ENCODE measurements around the gene NEDD9.

NEDD9 gene

DNA sequence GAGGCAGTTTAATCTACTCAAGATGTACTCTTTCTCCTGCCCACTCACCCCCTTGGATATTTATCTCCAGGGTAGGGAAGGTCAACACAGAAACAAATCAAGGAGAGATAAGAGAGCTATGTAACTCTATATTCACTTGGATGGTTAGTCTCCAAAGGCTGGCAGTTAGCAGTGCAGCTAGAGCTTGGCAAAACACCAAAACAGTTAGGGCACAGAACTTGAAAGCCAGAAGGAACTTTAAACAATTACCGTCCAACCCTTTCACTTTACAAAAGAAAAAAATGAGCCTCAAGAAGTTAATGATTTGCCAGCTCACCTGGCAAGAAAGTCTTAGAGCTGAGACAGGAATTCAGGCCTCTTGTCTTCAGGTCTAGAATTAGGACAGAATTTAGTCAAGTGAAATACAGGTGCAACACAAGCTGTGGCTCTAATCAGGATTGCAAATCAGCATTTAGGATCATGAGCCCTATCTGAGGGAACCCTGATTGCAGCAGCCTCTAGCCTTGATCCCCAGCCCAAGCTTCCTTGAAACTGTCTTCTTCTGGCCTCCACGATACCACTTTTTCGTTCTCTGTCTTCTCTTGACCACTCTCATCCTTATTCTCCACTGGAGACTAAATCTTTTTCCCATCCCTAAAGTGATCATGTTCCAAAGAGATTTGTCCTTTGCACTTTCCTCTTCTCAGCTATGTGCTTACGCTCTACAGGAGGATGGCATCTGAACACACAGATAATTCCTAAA is 14.9 kb downstream of the NEDD9 start:
- no peak for DNase-seq (ENCODE audit: low read depth)

DNA sequence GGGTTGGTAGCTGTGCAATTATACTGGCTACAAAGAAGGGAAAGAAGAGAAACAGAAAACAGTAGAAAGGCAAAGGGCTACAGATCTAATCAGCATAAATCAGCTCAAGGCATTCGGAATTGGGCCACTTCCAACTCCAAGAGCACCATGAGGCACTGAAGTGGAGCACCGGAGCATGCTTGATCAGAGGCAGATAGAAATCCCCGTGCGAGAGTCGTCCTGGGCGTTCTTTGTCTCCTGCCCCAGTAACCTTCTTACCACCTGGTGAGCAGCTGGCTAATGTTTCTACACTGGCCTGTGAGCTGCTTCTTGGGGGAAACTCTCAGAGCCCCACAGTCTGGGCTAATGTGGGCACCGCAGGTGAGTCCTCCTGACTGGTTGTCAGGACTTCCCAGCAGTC is 16.7 kb downstream of the NEDD9 start:
- DNase-seq (ENCODE audit: low read depth) = no peak

DNA sequence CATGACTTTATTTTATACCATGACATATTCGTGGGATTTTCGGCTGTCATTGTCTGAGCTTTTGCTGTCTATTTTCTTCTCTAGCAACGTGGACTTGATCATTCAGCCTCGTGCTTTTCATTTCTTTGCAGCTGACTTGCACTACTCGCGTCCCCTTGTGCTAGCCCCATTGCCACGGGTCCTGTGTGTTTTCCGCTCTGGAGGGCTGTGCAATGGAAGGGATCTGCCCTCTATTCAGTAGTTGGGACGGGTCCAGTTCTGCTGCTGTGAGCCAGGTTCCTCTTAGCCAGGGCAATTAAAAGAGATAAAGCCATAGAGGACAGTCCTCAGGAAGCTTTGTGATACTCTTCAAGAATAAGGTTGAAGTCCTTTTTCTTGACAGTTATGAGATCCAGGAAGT is 17.6 kb downstream of the NEDD9 start:
- DNase-seq (ENCODE audit: low read depth) = no peak

DNA sequence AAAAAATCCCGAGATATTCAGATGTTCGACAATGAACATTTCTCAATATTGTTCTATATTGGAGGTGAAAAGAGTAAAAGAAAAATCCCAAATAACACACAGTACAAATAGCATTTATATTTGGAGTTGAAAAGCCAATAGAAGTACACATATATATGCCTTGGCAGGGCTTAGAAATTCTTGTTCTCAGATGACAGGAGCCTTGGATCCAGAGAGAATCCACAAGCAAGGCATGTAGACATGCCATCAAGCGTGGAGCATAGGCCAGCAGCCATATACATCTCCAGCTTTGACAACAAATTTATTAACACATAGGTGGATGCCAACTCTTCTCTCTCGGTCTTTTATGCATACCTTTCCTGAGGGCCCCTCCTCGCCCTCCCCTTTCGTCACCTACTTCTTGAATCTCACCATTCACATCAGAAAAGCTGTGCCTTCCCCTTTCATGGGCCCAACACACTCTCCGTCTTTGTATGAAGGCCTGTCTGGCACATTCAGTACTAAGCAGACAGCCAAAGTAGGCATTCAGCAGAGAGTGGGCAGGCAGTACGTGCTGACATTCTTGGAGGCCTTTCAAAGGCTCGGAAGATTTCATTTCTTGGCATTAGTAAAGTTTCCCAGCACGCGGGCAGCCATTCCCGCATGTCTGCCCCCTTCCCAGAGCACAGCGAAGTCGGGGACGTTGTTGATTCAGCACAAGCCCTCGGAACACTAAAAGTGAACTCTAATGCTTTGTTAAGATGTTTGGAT is 18.2 kb downstream of the NEDD9 start:
- no peak for DNase-seq (ENCODE audit: low read depth)

DNA sequence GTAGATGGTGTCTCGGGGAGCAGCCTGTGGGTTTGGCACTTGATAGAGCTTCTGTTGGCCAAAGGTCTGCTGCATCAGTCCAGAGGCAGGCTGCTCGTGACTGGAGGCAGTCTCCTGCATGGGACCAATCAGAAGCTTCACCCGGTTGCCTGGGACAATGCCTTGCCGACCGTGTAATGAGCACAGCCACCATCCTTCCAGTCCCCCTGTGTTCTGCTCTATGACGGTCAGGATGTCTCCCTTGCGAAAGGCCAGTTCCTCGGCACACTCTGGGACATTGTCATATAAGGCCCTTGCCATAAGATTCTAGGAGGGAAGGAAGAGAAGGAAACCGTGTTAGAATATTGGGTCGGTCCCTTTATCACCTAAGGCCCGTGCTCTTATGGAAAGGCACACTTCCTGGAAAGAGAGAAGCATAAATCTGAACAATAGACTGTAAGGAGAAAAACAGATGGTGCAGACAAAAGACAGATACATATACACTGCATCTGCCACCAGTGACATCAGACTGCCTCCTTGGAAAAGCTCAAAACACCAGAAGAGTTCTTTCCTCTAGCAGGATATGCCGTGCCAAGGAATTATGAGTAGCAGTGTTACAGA is 18.9 kb downstream of the NEDD9 start:
- no peak for DNase-seq (ENCODE audit: low read depth)

DNA sequence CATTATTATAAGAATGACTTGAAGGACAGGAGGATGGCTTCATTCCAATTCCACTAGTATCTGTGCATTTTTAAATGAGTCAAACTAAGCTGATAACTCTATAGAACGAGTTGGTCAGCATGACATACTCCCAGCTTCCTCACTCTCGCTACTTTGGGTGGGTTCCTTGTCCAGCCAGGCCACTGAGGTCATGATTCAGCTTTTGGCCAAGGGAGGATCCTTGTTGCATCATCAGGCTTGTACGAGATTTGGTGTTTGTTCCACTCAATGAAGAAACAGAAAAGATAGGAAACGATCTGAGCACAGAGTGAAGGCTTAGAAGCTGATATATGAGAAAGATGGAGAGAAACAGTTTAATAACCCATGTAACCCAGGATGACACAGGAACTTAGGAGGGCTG is 19.8 kb downstream of the NEDD9 start:
- peak; percentile 71 for DNase-seq (ENCODE audit: low read depth)

DNA sequence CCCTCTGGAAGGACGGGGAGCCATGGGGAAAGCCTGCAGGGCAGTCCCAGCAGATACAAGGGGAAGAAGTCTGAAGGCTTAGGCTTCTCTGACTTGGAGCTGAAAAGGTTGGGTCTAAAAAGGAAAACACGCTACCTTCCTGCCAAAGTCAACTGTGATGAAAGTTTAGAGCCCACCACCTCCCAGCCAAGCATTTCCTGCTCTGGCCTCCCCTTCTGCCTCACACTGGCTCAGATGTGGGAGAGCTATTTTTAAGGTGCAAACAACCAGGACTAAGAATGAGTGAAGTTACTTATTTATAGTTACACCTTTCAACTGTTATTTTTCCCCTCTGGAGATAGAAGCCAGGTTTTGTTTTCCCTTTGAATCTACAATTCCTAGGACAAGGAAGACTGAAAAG is 21.2 kb downstream of the NEDD9 start:
- no peak for DNase-seq (ENCODE audit: low read depth)

DNA sequence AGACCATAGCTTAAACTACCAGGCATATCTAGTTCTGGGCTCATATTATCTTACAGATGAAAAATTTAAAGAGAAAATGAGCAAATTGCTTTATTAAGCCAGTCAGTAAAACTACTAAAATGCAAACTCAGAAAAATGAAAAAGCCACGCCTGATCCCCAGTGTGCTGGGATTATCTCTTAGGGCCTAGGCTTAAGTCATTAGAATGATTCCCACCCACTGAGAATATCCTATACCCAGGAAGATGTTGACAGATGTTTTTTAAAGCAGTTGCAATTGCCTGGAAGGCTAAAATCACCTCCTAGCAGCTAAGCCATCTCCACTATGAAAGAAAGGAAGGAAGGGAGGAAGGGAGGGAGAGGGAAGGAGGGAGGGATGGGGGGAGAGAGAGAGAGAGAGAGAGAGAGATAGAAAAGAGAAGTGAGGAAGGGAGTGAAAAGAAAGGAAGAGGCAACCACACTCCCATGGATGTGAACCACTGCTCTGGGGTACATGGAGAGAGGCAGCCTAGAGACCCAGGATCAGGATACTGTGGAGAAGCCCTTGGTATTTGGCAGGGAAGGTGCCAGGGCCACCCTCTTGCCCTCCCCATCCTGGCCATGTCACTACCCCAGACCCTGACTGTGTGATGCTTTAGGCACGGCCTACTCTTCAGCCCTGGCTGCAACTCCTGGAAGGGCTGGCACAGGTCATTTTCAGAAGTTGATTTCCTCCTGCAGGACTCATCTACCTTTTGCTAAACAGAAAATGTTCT is 21.9 kb downstream of the NEDD9 start:
- DNase-seq (ENCODE audit: low read depth) = no peak

DNA sequence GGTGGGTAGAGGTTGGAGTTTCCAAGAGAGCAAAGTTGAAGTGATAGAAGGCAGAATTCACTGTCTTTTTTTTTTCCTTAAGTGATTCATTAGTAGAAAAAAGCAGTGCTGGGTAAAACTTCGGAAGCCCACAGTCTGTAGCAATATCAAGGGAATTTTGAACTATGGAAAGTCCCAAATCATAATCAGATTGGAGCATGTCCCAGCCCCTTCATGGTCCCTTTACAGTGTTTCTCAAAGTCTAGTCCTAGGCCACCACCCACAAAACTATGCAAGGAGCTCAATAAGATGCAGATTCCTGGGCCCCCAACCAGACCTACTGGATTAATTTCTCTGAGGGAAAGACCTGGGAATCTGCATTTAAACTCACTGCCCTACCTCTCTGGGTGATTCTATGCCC is 22.6 kb downstream of the NEDD9 start:
- no peak for DNase-seq (ENCODE audit: low read depth)

DNA sequence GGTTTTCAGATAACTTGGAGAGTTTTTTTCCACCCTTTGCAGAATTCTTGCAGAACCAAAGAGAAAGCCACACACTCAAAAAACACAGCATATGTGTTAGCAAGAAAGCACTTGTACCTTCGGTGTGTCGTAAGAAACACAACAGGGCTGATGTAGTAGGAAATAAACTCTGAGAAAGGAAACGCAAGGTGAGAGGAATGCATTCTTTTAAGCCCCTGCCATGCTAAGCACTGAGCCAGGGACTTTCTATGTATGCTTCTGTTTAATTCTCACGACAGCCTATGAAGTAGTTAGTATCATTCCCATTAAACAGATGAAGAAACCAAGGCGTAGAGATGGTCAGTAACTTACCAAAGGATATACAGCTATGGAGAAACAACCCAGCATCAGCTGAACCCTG is 23.1 kb downstream of the NEDD9 start:
- no peak for DNase-seq (ENCODE audit: low read depth)

DNA sequence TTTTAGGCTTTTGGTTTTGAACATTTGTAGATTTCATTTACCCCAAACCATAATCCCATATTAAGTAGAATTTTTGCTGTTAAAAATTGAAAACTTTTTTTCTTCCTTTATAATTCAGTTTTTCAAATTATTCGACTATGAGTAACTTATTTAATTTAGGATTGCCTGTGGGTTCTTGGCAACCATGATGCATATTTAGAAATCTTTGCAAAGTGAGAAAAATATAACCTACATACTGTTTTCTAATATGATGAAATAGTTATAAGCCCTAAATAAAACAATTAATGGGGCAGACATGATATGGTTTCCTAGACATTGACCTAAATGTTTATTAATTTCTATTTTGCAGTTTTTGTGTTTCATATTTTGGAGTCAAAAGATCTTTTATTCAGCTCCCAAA is 23.6 kb downstream of the NEDD9 start:
- DNase-seq (ENCODE audit: low read depth) = no peak

DNA sequence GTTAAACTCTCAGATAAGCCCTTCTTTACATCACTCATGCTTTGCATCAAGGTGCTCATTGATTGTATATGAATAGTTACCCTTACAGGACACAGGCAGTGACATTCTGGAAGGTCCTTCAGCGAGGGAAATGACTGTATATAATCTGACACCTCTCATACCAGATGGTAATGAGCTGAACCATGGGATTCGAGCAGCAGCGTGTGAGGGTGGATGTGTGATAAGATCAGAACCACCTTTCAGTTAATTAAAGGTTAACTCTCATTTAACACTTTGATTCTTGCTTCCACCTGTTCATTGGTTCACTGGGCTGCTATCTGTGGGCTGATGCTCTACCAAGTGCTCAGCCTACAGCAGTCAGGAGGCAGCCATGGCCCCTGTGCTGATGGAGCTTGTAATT is 24.2 kb downstream of the NEDD9 start:
- DNase-seq (ENCODE audit: low read depth) = no peak

DNA sequence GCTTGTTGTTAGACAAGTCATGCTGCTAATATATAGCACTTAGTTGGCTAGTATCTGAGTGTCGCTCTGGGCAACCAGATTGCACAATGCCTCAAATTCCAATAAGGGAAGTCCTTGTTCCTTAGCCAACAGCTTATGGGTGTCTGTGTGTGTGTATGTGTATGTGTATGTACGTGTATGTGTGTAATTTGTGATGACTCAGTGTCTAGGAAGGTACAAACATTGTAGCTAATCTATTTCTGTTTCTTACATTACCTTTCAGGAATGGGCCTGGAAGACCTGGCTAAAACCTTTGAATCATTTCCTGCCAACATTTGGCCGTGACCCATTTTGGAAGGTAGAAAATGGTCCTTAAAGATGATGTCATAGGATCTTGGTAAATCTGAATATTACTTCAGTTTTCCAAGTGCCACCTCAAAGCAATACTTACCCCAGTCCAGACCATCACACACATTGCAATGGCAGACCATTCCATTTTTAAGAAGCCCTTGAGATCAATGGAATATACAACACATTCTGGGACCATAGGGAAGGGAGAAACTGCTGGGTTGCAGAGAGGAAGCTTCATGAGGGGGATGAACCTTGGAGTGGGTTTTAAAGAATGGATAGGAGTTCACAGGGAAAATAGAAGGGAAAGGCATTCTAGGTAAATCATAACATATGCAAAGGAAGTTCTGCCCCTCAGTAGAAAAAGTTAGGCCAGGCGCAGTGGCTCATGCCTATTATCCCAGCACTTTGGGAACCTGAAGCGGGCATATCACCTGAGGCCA is 25.1 kb downstream of the NEDD9 start:
- DNase-seq (ENCODE audit: low read depth) = peak; percentile 97

DNA sequence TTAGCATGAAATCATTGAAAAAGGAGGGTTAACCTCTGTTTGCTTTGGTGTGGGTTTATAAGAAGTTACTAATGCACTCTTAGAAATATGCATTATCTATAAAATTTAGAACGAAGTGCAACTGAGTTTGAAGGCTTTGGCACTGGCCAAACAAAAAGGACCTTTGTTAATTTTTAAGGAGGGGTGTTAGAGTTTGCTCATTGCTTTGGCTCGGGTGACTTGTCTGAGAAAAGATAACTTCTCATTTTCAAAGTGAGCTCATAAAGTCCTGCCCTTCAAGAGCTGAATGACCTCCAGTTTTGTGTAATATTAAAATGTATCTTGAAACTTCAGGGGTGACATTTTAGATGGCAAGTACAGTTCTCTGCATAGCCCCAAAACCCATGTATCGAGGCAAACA is 25.9 kb downstream of the NEDD9 start:
- no peak for DNase-seq (ENCODE audit: low read depth)

DNA sequence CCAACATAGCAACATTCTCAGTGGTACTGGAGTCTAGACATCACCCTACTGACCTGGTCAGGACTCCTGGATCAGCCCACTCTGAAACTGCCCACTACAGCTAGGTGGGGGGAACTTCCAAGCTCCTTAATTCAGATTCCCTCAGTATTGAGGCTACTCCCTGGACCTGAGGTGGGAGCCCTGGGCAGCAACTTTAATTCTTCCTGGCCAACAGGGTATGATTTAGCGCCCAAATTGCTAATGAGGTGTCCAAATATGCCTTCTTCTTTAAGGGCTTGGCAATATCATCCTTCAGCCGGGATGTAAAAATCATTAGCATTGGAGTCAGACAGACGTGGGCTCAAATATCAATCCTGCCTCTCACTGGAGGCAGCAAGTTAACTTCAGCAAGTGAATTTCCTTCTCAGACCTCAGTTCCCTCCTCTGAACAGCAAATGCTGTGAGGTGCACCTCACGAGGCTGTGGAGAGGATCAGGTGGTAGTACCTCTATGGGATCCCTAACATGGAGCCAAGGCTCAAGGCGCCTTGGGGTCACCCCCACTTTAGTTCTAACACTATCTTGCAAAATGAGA is 27.6 kb downstream of the NEDD9 start:
- no peak for DNase-seq (ENCODE audit: low read depth)

DNA sequence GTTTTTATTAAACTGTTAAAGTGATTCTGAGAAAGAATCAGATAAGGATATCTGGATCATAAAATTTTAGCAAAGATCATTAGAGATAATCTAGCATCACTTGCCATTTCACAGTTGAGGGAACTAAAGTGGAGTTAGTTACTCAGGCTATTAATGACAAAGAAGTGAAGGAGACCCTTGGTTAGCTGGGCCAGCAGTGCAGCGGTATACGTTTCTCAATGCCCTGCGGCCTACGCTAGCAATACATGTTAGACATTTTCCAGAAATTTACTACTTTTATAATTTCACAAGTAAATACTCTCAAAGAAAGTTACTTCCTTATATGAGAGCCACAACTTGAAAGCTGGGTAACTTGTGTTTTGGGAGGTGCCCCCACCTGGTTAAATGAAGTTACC is 28.5 kb downstream of the NEDD9 start:
- DNase-seq (ENCODE audit: low read depth) = no peak

DNA sequence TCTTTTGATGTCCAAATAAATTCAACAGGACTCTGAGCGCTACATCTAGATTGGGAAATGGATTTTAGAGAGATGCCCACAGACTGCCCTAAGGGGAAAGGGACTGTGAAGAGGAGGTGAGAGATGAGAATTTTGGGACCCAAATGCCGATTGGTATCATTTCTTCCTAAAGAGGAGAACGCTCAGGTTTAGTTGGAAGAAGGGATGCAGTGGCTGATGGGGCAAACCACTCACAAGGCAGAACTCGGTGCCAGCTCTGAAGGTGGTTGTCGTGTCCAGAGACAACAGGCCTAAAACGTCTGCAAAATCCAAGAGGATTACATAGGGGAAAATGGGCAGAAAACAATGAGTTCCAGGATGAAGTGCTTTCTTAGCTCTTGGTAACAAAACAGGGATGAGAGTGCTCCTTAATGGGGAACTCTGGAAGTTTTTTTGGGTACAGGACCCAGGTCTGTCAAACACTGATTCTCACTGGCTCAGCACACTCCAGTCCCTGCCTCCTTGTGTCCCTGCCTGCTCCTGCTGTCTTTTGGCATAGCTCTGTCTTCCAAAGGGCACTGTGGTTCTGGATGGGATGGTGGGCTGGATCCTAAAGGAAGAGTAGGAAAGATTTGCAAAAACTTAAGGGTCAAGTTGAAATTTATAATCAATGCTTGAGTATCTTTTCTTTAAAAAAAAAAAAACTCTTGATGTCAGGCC is 29.0 kb downstream of the NEDD9 start:
- DNase-seq (ENCODE audit: low read depth) = no peak

DNA sequence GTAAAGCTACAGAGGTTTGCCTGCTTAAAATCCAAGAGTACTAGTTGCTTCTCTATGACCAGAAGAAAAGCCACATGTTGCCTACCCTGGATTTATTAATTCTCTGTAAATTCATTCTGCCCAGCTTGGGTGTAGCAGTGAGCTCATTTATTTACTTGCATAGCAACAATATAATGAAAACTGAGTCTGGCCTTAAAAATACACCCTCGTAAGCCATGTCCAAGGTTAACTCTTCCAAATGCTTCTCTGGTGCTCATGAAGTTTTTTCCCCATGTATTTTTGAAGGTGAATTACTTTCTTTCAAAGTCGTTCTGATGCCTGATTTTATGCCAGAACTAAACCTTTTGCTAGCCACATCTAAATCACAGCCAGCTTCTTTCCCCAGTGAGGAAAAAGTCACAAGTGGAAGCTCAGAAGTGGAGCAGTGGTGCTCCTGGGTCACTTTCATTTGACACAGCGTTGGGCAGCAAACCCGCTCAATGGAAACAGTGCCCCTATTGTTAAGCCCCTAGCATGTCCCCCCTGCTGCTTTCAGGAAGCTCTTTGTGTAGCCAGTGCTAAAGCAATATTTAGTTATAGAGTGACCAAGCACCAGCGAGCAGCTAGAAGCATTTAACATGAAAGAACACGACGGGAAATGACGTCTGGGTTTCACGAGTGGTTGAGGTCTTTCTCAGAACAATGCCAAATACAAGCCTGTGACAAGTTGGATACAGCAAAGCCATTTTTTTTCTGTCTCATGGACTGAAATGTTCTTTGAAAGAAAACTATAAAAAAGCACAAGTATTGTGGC is 29.8 kb downstream of the NEDD9 start:
- DNase-seq (ENCODE audit: low read depth) = no peak

DNA sequence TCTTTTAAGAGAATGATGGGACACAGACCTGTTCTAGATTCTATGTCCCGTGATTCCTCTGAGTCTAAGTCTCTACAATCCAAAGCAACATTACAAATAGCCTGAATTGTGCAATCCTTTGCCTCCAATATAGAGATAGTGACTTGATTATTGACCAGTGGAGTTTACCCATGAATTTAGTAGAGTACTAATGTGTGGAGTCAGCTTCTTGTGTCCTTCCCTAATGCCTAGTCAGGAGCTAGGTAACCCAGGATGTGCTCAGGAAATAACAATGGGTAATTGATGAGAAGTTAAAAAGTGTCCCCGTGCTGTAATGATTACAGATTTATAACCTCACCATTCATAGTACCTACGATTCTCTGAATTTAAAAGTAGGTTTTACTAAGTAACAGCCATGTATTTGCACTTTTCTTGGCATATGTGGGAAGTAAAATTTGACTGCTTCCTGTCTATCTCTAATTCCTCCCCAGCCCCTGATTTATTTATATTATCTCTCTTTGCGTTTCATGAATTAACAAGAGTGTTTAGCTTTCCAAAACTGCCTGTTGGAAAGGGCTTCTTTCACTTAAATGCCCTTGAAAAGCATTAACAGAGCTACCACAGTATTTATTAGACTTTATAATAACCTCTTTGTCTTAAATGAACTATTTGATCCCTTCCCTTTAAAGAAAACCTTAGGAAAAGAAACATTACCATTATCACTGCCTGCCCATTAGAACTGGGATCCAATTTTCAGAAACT is 30.5 kb downstream of the NEDD9 start:
- DNase-seq (ENCODE audit: low read depth) = no peak
